HTR-8/SVneo (cell line): ENCODE results near the gene GSDME.

ENCODE experiments used
- DNase-seq: peaks from one replicate; pipeline ENCODE4 v3.0.0; 2011; ENCODE audit warnings: low spot score, mixed read lengths; ENCODE audit not compliant: insufficient read length
- FAIRE-seq: peaks from 2 replicates; lab custom pipeline; 2011; peaks lifted over from hg19 to GRCh38; lab: Jason Lieb, UNC

The GSDME gene

DNA sequence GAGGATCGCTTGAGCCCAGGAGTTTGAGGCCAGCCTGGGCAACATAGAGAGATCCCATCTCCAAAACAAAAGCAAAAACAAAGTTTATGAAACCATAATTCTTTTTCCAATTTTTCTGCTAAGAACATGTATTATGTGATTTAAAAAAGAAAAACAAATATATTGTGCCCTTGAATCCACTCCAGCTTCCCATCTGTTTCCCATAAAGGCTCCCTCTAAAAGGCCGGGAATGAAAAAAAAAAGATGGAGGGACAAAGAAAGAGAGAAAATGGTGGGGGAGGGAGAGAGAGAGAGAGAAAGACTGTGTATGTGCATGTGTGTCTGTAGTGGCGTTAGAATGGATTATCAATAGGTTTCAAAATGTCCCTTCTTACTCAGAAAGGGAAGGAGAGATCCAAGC is 20.5 kb upstream of the GSDME start:
- DNase-seq, result no peak
- no peak for FAIRE-seq

DNA sequence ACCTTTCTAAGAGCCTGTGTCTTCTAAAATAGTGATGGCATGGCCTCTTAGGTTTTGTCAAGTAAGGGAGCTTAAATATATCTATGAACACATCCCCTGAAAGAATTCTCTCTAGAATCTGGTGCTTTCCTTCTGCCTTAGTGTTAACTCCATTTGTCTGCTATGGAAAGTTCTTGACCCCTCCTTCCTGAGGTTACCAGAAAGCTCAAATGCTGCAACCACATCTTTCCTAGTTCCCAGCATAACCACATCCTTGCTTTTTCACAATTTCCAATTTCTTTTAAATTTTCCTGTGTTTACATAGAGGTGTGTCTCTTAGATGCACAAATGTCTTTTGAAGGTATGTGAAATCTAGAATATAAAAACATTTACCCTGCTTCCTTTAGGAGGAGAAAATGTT is 16.4 kb upstream of the GSDME start:
- DNase-seq (no peak), FAIRE-seq (no peak)

DNA sequence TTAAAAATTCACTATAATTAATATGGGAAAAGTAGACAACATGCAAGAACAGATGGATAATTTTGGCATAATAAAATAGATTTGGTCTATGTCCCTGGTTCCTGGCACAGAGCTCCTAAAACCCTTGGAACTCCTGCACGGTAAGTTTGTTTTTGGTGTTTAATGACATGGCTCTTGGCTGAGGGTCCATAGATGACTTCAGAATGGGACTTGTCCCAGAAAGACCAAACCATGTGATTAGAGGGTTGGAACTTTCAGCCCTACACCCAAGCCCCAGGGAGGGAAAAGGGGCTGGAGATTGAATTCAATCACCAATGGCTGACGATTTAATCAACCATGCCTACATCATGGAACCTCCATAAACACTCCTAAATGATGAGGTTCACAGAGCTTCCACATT is 12.6 kb upstream of the GSDME start:
- no peak for FAIRE-seq
- no peak for DNase-seq

DNA sequence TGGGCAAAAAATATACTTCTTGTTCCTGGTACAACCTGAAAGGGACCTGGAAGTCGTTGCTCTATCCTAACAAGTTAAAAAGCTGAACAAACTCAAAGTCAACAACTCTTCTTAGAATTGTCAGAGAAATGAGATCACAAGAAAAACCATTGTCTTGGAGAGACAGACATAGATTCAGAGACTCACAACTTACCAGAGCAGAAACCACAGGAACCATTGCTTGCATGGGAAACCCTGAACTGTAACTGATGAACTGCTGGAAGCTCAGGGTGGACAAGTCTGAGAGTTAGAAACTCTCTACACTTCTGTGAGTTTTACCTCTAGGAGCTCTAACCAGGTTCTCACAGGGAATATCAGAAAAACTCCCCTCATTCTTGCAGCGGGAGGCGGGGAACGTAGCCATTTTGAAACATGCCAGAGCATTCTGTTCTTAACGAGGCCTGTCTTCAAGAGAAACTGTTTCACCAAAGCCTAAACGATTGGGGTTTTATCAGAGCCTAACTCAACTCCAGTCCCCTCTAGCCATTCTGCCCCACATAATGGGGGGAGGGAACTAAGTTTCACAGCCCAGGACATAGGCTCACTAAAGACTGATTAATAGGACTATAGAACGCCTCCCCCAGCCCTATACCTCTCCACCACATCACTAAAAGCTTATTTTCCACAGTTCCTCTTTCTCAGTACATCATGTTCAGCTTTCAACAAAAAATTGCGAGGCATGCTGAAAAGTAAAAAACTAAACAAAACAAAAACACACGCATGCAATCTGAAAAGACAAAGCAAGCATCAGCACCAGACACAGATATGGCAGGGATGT is 12.0 kb upstream of the GSDME start:
- FAIRE-seq (no peak), DNase-seq (no peak)

DNA sequence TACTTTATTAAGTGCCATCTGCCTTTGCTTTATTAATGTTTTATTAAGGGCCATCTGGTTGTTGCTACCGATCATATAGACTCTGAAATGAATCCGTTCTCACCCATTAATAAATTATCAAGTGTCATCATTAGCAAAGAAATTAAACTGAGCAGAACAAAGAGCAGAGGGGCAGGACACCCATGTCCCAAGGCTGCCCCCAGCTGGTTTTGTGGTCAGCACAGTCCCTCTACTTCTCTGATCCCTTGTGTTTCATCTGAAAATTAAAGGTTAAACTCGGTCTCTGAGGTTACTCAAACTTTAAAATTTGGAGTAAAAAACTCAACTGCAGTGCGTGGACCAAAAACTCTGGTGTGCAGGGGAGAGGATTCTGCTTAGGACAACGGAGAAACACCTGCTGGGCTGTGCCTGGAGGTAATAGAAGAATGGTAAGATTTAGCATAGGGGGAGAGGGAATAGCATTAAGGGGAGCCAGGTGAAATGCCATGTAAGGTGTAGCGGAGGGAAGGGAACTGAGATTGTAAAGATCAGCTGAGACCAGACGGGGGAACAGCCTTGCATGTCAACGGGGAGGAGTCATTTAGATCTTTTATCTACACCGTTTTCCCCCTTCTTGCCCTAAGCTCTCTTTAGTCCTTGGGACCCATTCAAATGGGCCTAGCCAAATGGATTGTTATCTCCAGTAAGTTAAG is 10.8 kb upstream of the GSDME start:
- no peak for FAIRE-seq
- DNase-seq, result no peak

DNA sequence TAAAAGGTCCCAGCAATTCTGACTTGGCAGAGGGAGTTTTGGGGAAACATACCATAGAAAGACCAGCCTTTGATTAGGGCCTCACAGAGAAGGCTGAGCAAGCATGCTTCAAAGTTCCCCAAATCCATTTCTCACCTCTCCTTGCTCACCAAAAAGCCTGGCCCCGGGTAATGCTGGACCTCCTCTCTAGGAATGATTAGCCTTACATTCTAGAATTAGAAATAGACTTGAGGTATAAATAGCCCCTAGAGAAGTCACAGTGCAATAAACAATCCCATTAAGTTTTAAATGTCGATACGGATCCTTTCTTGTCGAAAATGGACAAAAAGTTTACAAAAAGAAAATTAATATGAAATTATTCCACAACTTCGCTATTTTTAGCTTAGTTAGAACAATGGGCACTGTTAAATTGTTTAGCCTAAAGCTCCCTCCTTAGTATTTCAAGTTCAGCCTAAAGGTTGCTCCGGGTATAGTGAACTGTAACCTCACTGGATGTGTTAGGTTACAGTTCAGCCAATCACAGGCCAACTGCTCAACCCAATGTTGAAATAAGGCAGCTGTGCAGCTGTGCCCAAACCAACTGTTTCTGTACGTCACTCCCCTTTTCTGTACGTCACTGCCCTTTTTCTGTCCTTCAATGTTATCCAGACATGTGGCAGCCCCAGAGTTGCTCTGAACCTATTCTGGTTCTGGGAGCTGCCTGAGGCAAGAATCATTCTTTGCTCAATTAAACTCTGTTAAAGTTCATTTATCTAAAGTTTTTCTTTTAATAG is 7.9 kb upstream of the GSDME start:
- FAIRE-seq (no peak), DNase-seq (no peak)

DNA sequence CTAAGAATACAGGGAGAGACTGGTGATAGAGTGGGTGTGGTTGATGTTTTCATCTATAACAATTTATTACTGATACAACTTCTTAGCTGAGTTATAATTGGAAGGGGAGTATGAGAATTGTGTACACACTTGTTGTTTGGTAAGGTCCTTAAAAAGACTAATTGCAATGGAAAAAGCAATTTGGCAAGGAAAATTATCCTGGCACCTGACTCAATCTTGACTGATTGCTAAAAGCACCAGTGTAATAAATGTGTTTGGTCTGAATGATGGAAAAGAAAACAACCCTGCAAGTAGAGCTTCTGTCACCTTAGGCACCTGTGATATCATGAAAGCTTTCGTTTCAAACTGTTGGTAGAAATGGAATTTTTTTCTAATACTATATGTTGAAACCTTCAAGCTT is 6.7 kb upstream of the GSDME start:
- DNase-seq, result no peak

DNA sequence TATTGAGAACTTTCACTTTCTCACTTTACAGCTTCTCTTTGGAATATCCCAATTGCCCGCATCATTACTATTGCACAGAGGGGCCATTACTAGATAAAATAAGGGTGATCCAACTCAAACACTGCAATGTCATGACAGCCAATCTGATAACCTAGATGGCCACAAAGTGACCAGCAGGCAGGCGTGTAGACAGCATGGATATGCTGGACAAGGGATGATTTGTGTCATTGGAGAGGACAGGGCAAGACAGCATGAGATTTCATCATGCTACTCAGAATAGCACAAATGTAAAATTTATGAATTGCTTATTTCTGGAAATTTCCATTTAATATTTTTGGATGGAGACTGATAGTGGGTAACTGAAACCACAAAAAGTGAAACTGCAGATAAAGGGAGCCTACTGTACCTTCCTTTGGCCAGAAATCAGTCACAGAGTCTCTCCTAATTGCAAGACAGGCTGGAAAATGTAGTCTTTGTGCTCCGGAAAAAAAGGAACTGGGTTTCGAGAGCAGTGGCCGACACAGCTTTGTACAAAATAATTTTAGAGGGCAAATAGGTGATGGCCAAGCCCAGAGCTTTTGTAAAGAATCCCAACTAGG is 6.1 kb upstream of the GSDME start:
- FAIRE-seq (no peak), DNase-seq (no peak)

More for the DNA sequence above, 6.7 kb upstream of the GSDME start:
- FAIRE-seq, result no peak

DNA sequence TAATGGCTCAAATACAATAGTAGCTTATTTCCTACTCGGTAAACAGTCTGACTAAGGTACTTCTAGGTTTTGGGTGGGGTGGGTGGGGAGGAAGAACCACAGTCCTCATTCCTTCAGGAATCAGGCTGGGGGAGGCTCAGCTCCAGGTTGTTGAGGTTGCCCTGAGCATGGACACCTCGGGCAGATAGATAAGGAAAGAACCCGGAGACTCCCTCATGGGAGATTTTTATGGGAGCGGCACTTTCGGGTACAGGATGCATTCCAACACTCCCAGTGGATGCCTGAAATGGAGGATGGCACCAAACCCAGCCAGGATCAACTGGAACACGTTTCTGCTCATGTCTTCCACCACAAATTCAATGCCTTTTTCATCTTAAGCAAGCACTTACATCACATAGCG is 5.5 kb upstream of the GSDME start:
- FAIRE-seq (no peak), DNase-seq (no peak)

DNA sequence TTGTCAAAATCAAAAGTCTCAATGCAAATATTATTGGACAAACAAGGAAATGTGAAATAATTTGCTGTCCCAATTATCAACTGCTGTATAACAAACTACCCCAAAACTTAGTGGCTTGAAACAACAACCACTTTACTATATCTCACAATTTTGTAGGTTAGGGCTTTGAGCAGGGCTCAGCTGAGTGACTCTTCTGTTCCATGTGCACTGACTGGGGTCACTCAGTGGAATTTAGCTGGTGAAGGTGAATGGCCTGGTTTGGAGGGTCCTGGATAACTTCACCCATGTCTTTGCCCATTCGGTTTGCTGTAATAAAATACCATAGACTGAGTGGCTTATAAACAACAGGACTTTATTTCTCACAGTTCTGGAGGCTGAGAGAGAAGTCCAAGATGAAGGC is 3.7 kb upstream of the GSDME start:
- FAIRE-seq (no peak), DNase-seq (no peak)

DNA sequence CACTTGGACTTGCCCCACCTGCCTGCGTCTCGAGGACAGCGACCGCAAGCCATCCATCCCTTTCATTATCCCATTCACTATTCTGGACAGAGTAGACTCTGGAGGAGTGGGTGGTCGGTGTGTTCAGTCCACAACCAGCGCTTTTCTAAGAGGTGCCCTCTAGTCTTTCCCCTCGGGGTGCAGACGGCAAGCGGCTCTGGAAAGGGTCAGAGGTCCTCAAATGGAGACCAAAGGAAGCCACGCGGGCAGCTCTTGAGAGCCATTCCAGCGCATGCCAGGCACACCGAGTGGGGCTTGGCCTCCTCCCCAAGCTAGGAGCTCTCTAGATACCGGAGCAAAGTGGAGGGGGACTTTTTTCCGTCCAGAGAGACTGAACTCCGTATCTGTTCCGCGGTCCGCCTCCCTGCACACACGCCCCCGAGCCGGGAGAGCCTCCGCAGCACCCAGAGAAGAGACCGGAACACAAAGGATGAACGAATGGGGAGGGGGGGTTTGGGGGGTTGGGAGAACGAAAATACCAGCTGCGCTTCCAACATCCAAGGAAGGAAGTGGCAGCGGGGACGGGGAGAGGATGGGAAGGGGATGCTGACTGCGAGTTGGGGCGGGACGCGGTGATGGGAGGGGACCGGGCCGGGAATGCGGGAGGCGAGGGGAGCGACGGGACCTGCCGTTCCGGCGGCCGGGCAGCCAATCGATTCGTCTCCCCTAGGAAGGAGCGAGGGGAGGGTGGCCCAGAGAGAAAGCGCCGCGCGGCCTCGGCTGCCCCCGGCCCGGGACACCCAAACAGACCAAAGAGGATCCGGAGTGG is 515 bp downstream of the GSDME start:
- DNase-seq (peak; percentile 54), FAIRE-seq (peak; percentile 63)

DNA sequence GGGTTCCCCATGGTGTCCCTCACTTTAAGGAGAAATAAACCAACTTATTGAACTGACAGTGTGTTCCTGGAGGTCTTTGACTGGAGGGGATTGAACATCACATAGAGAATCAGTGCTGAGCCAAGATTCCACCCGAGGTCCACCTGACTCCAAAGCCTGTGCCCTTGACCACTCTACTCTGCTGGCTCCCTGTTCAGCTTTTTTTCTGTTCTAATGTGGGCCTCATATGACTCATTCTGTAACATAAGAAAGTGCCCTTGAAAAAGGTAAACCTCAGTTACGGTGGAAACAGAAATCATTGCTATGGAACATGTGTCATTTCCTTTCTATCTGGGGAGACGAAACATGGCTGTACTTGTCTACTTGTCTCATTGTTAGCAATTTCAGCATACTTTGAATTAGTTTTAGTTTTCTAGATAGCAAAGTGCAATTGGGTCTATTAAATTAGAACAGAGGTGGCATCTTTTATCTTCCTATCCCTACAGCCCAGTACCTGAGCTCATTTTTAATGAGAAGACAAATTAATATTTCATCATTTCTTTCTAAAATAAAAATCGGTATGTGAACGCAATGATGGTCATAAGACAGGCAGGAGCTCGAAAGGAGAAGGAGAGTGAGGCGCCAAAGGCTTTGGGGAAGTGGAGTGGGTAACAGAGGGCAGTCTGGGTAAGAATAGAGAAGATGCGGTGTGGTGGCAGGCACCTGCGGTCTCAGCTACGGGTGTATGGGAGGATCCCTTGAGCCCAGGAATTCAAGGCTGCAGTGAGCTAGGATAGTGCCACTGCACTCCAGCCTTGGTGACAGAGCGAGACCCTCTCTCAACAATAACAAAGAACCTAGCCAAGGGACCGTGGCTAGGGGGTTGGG is 1.5 kb downstream of the GSDME start:
- FAIRE-seq (no peak), DNase-seq (peak; percentile 47)

DNA sequence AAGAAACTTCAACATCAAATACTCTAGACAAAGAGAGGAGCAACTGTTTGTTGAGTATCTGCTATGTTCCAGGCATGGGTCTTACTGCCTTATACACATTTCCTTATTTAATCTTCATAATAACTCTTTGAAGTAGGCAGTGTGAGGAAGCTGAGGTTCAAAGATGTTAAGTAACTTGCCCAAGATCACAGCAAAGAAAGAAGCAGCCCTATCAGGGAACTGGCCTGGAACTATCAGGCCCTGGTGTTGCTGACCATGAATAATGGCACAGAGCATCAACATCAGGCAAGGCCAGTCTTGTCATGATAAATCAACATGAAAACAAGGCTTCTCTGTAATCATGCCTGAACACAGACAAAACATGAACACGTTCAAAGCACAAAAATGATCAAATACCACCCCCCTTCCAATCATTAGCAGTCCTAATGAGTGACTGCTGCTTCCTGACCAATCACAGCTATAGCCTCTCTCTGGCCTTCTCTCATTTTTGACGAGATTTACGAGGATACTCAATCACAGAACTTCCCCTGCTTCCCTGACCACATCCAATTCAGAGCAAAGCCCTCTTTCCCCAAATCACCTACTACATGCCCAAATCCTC is 2.3 kb downstream of the GSDME start:
- DNase-seq (no peak), FAIRE-seq (no peak)

DNA sequence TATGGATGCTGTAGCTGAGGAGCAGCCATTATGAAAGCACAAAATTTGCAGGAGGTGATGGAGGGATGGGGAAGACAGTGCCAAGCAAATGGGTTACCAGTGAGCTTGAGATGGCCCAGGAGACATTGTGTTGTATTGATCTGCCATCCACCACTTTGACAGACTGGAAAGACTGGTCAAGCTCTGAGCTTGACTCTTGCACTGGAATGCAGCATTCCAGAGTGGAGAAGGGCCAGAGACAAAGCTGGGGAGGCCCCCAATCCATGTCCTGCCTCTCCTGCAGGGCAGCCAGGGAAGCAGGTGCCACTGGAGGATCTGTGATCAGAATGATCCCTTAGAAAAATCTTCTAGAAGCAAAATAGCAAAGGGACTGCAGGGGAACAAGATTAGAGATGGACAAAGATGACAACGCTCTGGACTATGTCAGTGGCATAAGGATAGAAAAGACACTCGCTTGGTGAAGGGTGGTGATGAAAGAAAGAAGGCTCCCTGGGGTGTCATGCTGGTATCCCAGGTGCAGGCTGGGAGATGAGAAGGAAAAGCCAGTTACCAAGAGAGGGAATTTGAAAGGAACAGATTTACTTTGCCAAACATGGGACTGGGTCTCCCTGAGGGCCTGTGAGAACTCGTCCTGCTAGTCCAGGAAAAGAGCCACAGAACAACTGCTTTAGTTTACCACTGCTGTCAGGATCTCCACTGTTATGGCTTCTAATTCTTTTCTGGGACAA is 5.0 kb downstream of the GSDME start:
- DNase-seq (no peak), FAIRE-seq (no peak)

DNA sequence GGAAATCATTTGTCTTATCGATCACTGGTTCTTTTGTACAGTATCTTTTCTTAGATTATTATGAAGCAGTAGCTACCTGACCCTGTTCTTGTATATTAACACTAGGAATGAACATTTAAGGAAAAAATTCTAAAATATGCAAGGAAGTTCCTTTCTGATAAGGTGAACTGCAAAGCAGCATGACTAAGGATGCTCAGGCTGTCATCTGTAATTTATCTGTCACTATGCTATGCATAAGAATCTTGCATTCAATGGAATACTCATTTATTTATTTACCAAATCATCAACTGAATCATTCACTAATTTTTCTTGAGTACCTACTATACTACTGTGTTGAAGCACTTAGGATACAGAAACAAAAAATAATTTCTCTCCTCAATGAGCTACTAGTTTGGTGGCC is 5.8 kb downstream of the GSDME start:
- DNase-seq (no peak), FAIRE-seq (no peak)

DNA sequence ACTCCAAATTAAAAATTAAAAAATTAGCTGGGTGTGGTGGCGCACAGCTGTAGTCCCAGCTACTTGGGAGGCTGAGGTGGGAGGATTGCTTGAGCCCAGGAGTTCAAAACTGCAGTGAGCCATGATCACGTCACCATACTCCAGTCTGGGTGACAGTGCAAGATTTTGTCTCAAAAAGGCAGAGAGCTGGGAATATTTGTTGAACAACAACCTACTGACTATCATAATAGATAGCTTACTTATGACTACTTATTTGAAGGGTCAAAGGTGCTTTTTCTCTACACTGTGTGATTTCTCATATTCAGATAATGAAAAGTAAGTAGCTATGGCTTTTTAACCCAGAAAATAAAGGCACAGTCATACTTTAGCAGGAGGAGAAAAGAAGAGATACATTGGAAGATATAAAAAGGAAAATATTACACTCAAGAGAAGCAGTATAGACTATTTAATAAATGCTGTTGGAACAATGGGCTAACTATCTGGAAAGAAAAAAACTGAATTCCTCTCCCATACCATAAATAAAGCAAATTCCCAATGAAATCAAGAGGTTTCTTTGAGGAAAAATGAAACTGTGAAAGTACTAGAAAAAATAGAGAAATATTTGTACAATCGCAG is 6.7 kb downstream of the GSDME start:
- no peak for DNase-seq
- FAIRE-seq, result no peak

DNA sequence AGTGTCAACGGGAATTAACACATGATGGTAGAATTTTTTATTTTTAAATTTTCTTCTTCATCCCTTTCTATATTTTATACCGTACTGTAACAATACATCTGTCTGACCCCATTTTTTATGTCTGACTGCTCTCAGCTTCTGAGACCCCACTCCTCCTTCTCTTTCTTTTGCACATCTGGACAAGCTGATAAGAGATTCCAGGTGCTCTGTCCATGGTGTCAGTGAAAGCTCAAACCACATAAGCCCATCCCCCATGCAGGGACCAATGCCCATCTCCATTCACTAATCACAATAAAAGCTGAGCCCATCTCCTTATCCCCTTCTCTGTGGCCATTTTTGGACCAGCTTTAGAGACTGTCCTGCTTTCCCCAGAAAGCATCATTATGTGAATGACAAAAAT is 8.7 kb downstream of the GSDME start:
- DNase-seq, result no peak
- no peak for FAIRE-seq

DNA sequence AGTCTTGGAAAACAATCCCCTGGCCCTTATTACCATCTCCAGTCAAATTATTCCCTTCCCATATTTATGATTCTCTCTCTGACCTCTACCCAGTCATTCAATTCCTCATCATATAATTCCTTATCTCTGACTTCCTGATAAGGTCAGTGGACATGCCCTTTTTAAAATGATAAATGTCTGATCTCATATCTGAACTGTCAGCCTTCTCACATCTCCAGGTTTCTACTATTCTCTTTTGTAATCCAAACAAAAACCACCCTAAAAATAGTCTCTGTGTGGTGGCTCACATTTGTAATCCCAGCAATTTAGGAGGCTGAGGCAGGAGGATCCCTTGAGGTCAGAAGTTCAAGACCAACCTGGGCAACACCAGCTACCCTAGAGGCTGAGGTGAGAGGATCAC is 11.9 kb downstream of the GSDME start:
- FAIRE-seq, result no peak
- DNase-seq, result no peak
